K562 (cell line): Measurements from ENCODE around the gene RNASEH1. TPM values are rescaled to one million over a fixed set of nuclear protein-coding genes. Genes with fewer than 3 reads are reported as not detected.
A peak's percentile ranks its signal among the peaks of the same experiment; 100 is the strongest.

ENCODE experiments used
- BDP1 ChIP-seq: IDR thresholded peaks from 3 replicates; pipeline ENCODE4 v1.6.1; 2011; ENCODE audit not compliant: insufficient read length, insufficient read depth
- BRD4 ChIP-seq: fragments of 200-600 bp; sonication (generic); IDR thresholded peaks from 2 replicates; pipeline ENCODE4 v1.6.1; 2017; ENCODE audit warnings: inconsistent platforms
- CREM ChIP-seq: IDR thresholded peaks from 2 replicates; pipeline ENCODE4 v1.6.1; 2014; ENCODE audit warnings: antibody characterized with exemption, low read depth
- DIDO1 ChIP-seq: fragments of 450-650 bp; IDR thresholded peaks from 2 replicates; pipeline ENCODE4 v1.6.1; 2016; ENCODE audit warnings: low read depth, missing biosample characterization, missing genetic modification characterization
- IFI16 ChIP-seq: fragments of 250-450 bp; sonication (Bioruptor Pico); IDR thresholded peaks from 2 replicates; pipeline ENCODE4 v2.1.2; 2022; ENCODE audit warnings: mild to moderate bottlenecking, inconsistent platforms
- KDM4B ChIP-seq, 2 experiments: fragments of 450-650 bp in 1 of 2; sonication (generic) in 1 of 2; IDR thresholded peaks; 2 replicates each; pipeline ENCODE4 v1.6.1; 2016 to 2017; ENCODE audit warnings: borderline replicate concordance in 2 of 2, antibody characterized with exemption in 1 of 2, low read depth in 1 of 2, mild to moderate bottlenecking in 1 of 2
- KLF10 ChIP-seq: fragments of 250-450 bp; sonication (Bioruptor Pico); IDR thresholded peaks from 2 replicates; pipeline ENCODE4 v1.6.1; 2021; ENCODE audit warnings: matching md5 sums
- RBM39 ChIP-seq: fragments of 200-400 bp; formaldehyde crosslinking; optimal IDR thresholded peaks from 2 replicates; pipeline ENCODE3; 2018; ENCODE audit warnings: low read depth, low read length
- SMARCC2 ChIP-seq: fragments of 450-650 bp; IDR thresholded peaks from 2 replicates; pipeline ENCODE4 v1.6.1; 2017; ENCODE audit warnings: antibody characterized with exemption, moderate library complexity, mild to moderate bottlenecking, low read depth
- ZBTB8A ChIP-seq: fragments of 450-650 bp; IDR thresholded peaks from 2 replicates; pipeline ENCODE4 v1.6.1; 2018; ENCODE audit warnings: mild to moderate bottlenecking, moderate library complexity; ENCODE audit not compliant: partially characterized antibody
- ZNF140 ChIP-seq: fragments of 250-450 bp; sonication (Bioruptor Pico); IDR thresholded peaks from 2 replicates; pipeline ENCODE4 v1.8.0; 2021; ENCODE audit warnings: moderate library complexity, mild to moderate bottlenecking, inconsistent platforms
- ZNF143 ChIP-seq: sonication (generic); formaldehyde crosslinking; IDR thresholded peaks from 2 replicates; pipeline ENCODE4 v1.9.0; 2022; ENCODE audit warnings: mild to moderate bottlenecking, missing genetic modification reagents
- ZNF212 ChIP-seq: fragments of 450-650 bp; formaldehyde crosslinking; IDR thresholded peaks from 2 replicates; pipeline ENCODE4 v1.4.0; 2020; ENCODE audit warnings: mild to moderate bottlenecking
- ZNF311 ChIP-seq: fragments of 250-450 bp; sonication (Bioruptor Pico); IDR thresholded peaks from 2 replicates; pipeline ENCODE4 v1.4.0; 2020; ENCODE audit warnings: mild to moderate bottlenecking, moderate library complexity
- polyA plus RNA-seq, 8 experiments: library from polyadenylated mRNA; depleted of rRNA in 4 of 8; stranded (reverse) in 5 of 8; unstranded in 3 of 8; fragments of >200 nt; fragmentation: Nextera tagmentation in 2 of 8; fragmentation: Illumina TruSeq in 1 of 8; extraction: Ambion mirVana in 2 of 8; extraction: Trizol in 1 of 8; gene quantifications; 2 replicates each; pipeline versions ENCODE4 v1.2.1 to v1.2.3, GENCODE V29; 2011 to 2014; ENCODE audit warnings: inconsistent platforms in 1 of 8, missing spikeins in 1 of 8
- total RNA-seq, 7 experiments: library from RNA; depleted of rRNA in 6 of 7; stranded (reverse); fragments of >200 nt in 6 of 7; fragmentation: Illumina TruSeq in 2 of 7; extraction: Trizol in 2 of 7; gene quantifications; 2 replicates each; pipeline versions ENCODE4 v1.2.1 to v1.2.3, GENCODE V29; 2011 to 2021; ENCODE audit warnings: low replicate concordance in 1 of 7
- TF ChIP-seq, protein P1 (sequence below): fragments of 450-650 bp; IDR thresholded peaks from 2 replicates; pipeline ENCODE4 v1.6.1; 2014; ENCODE audit warnings: low read depth, mild to moderate bottlenecking, moderate library complexity, borderline replicate concordance
- TF ChIP-seq, protein P2 (sequence below): fragments of 450-650 bp; formaldehyde crosslinking; conservative IDR thresholded peaks from 2 replicates; pipeline ENCODE4 v1.4.0; 2022; ENCODE audit warnings: mild to moderate bottlenecking, missing genetic modification characterization
- TF ChIP-seq, protein P3 (sequence below): fragments of 250-450 bp; sonication (Bioruptor Pico); IDR thresholded peaks from 2 replicates; pipeline ENCODE4 v1.5.0; 2021
- TF ChIP-seq, protein P4 (sequence below): fragments of 450-650 bp; IDR thresholded peaks from 2 replicates; pipeline ENCODE4 v1.7.1; 2018; ENCODE audit warnings: mild to moderate bottlenecking, low read depth; ENCODE audit not compliant: partially characterized antibody
- TF ChIP-seq, protein P5 (sequence below): fragments of 200-800 bp; sonication (Bioruptor generic); IDR thresholded peaks from 2 replicates; pipeline ENCODE4 v1.6.1; 2017; ENCODE audit warnings: missing genetic modification characterization, missing compliant biosample characterization

Gene RNASEH1
- total and polyA plus RNA-seq, 9 of the 15 experiments (the other 6 are each of a cell fraction or from before 2014, with no cell fraction given) = 25.7 to 47.5 (median 42.8) TPM

DNA sequence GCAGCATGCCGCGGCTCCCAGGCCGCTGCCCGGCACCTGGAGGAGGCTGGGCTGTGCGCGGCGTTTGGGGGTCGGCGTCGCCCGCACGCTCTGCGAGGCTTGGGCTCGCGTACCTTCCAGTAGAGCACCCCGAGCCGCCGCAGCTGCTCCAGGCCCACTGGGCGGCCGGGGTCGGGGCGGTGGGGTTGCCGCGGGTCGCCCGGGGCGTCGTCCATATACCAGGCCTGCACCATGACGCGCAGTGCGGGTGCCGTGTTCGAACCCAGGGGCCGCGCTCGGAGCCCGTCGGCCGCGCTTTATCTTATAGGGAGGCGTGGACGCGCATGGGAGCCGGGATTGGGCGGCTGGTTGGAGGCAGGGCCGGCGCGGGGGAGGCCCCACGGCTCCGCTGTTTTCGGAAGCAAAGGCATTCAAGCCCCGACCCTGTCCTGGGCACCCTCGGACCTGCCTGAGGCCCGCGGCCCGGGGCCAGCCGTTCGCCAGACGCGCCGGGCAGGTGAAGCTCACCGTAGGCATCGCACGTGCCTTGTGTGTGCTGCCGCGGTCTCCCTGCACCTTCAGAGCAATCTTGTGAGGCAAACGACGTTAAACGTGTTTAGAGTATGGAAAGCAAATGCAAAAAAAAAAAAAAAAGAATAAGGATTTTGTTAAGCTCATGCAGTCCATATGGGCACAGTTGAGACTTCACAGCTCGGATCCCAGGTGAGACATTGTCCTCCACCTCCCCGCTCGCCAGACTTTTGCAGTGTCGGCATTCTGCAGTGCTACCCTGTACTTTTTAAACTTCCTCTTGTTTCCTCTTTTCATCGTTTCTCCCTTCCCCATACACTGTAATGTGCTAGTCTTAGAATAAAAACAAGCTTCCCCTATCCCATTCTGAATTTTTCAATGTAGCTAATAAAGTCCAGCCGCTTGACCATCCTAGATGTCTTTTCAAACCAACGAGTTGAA, 38.6 kb downstream of the RNASEH1 start, which contains the start of gene ADI1 (continued):
- TF ChIP-seq, protein P1, sequence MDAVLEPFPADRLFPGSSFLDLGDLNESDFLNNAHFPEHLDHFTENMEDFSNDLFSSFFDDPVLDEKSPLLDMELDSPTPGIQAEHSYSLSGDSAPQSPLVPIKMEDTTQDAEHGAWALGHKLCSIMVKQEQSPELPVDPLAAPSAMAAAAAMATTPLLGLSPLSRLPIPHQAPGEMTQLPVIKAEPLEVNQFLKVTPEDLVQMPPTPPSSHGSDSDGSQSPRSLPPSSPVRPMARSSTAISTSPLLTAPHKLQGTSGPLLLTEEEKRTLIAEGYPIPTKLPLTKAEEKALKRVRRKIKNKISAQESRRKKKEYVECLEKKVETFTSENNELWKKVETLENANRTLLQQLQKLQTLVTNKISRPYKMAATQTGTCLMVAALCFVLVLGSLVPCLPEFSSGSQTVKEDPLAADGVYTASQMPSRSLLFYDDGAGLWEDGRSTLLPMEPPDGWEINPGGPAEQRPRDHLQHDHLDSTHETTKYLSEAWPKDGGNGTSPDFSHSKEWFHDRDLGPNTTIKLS = peak; percentile 28; the same call in 1 of the 2 replicates
- no peak for TF ChIP-seq DIDO1 (tag)
- TF ChIP-seq, protein P2, sequence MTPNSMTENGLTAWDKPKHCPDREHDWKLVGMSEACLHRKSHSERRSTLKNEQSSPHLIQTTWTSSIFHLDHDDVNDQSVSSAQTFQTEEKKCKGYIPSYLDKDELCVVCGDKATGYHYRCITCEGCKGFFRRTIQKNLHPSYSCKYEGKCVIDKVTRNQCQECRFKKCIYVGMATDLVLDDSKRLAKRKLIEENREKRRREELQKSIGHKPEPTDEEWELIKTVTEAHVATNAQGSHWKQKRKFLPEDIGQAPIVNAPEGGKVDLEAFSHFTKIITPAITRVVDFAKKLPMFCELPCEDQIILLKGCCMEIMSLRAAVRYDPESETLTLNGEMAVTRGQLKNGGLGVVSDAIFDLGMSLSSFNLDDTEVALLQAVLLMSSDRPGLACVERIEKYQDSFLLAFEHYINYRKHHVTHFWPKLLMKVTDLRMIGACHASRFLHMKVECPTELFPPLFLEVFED (CRISPR knock-in tag) = no peak
- TF ChIP-seq RBM39 = no peak
- TF ChIP-seq KDM4B (IDR thresholded peaks at IDR 0.05; ENCODE audit: borderline replicate concordance in 2 of 2, low read depth in 1 of 2) = no peak; a peak in 1 of 4 replicates
- no peak for TF ChIP-seq KLF10 (CRISPR knock-in tag)
- TF ChIP-seq IFI16 (CRISPR knock-in tag) = 0 out of 2 replicates have a peak, but pooled peaks have one; percentile 9
- TF ChIP-seq ZNF311 = no peak
- no peak for TF ChIP-seq SMARCC2
- no peak for TF ChIP-seq ZNF143 (CRISPR knock-in tag)
- no peak for TF ChIP-seq ZNF140
- no peak for TF ChIP-seq ZBTB8A
- no peak; the same call in 1 of the 2 replicates for TF ChIP-seq CREM
- TF ChIP-seq, protein P3, sequence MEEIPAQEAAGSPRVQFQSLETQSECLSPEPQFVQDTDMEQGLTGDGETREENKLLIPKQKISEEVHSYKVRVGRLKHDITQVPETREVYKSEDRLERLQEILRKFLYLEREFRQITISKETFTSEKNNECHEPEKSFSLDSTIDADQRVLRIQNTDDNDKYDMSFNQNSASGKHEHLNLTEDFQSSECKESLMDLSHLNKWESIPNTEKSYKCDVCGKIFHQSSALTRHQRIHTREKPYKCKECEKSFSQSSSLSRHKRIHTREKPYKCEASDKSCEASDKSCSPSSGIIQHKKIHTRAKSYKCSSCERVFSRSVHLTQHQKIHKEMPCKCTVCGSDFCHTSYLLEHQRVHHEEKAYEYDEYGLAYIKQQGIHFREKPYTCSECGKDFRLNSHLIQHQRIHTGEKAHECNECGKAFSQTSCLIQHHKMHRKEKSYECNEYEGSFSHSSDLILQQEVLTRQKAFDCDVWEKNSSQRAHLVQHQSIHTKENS (CRISPR knock-in tag) = no peak
- TF ChIP-seq, protein P4, sequence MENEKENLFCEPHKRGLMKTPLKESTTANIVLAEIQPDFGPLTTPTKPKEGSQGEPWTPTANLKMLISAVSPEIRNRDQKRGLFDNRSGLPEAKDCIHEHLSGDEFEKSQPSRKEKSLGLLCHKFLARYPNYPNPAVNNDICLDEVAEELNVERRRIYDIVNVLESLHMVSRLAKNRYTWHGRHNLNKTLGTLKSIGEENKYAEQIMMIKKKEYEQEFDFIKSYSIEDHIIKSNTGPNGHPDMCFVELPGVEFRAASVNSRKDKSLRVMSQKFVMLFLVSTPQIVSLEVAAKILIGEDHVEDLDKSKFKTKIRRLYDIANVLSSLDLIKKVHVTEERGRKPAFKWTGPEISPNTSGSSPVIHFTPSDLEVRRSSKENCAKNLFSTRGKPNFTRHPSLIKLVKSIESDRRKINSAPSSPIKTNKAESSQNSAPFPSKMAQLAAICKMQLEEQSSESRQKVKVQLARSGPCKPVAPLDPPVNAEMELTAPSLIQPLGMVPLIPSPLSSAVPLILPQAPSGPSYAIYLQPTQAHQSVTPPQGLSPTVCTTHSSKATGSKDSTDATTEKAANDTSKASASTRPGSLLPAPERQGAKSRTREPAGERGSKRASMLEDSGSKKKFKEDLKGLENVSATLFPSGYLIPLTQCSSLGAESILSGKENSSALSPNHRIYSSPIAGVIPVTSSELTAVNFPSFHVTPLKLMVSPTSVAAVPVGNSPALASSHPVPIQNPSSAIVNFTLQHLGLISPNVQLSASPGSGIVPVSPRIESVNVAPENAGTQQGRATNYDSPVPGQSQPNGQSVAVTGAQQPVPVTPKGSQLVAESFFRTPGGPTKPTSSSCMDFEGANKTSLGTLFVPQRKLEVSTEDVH = no peak
- no peak for TF ChIP-seq ZNF212 (CRISPR knock-in tag)
- peak; percentile 61; the same call in 1 of the 2 replicates for TF ChIP-seq BRD4
- TF ChIP-seq, protein P5, sequence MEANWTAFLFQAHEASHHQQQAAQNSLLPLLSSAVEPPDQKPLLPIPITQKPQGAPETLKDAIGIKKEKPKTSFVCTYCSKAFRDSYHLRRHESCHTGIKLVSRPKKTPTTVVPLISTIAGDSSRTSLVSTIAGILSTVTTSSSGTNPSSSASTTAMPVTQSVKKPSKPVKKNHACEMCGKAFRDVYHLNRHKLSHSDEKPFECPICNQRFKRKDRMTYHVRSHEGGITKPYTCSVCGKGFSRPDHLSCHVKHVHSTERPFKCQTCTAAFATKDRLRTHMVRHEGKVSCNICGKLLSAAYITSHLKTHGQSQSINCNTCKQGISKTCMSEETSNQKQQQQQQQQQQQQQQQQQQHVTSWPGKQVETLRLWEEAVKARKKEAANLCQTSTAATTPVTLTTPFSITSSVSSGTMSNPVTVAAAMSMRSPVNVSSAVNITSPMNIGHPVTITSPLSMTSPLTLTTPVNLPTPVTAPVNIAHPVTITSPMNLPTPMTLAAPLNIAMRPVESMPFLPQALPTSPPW (CRISPR knock-in tag) = peak; percentile 35; the same call in 1 of the 2 replicates
- no peak for TF ChIP-seq BDP1
